Measurements from ENCODE around the gene AAMP.
A peak's percentile ranks its signal among the peaks of the same experiment; 100 is the strongest.

Gene AAMP

DNA sequence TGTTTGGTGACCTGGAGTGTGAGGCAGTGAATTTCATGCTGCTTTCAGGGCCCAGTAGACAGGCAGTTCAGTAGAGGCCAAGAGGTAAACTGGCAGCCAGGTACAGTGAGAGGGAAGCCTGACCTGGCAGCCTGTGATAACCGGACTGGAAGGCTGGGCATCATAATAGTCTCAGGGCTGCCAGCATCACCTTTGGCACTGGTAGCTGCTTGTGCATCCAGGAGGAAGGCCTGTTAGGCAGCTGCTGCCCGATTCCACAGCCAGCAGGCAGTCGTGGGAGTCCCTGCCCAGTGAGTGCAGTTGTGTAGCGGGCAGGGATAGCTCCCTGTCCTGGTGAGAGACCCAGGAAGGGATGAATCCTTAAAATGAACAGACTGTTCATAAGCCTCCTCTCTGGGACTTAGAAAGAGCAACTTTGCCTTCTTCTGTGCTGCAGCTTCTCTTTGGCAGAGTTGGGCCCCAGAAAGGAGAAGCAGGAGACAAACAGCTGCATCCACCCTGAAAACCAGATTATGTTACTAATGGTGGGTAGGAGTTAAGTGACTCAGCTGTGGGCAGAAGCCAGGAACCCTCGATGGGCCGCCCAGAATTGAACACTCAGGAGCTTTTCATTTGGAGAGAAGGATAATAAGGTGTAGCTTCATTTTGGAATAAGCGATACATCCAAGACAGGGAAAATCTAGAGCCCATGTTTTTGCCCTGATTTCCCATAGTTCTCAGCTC lies 17.3 kb downstream of the AAMP start:
- CTCF ChIA-PET: interaction anchor here (0.7 to 3.1 kb wide), 12 partner anchors 9 to 973 kb away, joined by 3 to 17 read pairs (median 5); partner anchors contain the start of gene CTDSP1
- Histone ChIP-seq H3K9me3 (ENCODE audit: control extremely low read depth in 1 of 5, control insufficient read depth in 4 of 5, insufficient read depth in 2 of 5, low read depth in 1 of 5, low read length in 4 of 5) (no peaks in the 10 kb centered on the region), H3K27me3 (replicated peaks in 2 of 5; ENCODE audit: control insufficient read depth in 4 of 5, insufficient read depth in 5 of 5, low read length in 4 of 5) (no peaks in the 10 kb centered on the region), H3K27ac (ENCODE audit: insufficient read depth in 1 of 2, low read depth in 1 of 2, low read length in 2 of 2, poor library complexity in 1 of 2, severe bottlenecking in 2 of 2) (peak overlapping the region in 1 of 2 experiments; percentile 27), H3K4me3 (ENCODE audit: control insufficient read depth in 1 of 7, extremely low read depth in 1 of 7, insufficient read depth in 4 of 7, low read depth in 2 of 7, low read length in 6 of 7) (no peak overlapping the region), H3K36me3 (ENCODE audit: control insufficient read depth in 4 of 4, insufficient read depth in 4 of 4, low read length in 3 of 4) (peaks cover 44 to 86% (median 61%) of the 10 kb centered on the region in 4 experiments), H3K4me1 (ENCODE audit: control extremely low read depth in 1 of 4, control insufficient read depth in 4 of 4, insufficient read depth in 4 of 4, low read length in 3 of 4) (peaks cover 0 to 18% (median 15%) of the 10 kb centered on the region in 4 experiments)
- 71% methylated on average over 7 of the region's 7 CpGs for WGBS (ENCODE audit: insufficient coverage)
- peak; percentile 41 to 89 (median 85) for DNase-seq
- POLR2A ChIA-PET: interaction anchor here (1.0 kb wide), 1 partner anchor 13 kb away, joined by 5 read pairs; no protein-coding TSS in a partner anchor

DNA sequence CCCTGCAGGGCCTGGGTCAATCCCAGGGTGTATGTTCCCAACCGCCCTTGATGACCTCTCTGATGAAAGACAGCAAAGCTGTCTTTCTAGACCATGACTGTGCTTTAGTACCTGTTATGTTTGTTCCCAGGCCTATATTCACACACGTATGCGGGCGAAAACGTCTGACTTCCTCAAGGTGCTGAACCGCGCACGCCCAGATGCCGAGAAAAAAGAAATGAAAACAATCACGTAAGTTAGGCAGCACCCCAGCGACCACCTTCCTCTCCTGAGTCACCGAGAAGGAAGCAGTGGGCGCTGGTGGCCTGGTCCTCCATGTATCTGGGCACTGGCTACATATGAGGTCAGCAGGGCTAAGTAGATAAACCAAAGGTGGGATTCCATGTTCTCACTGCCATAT lies 20.2 kb downstream of the AAMP start:
- no peaks in the 10 kb centered on the region for H3K9me3 ChIP-seq (ENCODE audit: control extremely low read depth in 1 of 5, control insufficient read depth in 4 of 5, insufficient read depth in 2 of 5, low read depth in 1 of 5, low read length in 4 of 5)
- DNase-seq: no peak
- H3K4me3 ChIP-seq (ENCODE audit: control insufficient read depth in 1 of 7, extremely low read depth in 1 of 7, insufficient read depth in 4 of 7, low read depth in 2 of 7, low read length in 6 of 7): no peak overlapping the region
- H3K4me1 ChIP-seq (ENCODE audit: control extremely low read depth in 1 of 4, control insufficient read depth in 4 of 4, insufficient read depth in 4 of 4, low read length in 3 of 4): peaks cover 0 to 13% (median 9%) of the 10 kb centered on the region in 4 experiments
- H3K27me3 ChIP-seq (replicated peaks in 2 of 5; ENCODE audit: control insufficient read depth in 4 of 5, insufficient read depth in 5 of 5, low read length in 4 of 5): no peaks in the 10 kb centered on the region
- peaks cover 49 to 94% (median 68%) of the 10 kb centered on the region in 4 experiments for H3K36me3 ChIP-seq (ENCODE audit: control insufficient read depth in 4 of 4, insufficient read depth in 4 of 4, low read length in 3 of 4)
- 95% methylated on average over 13 of the region's 13 CpGs for WGBS (ENCODE audit: insufficient coverage)
- no peak overlapping the region for H3K27ac ChIP-seq (ENCODE audit: insufficient read depth in 1 of 2, low read depth in 1 of 2, low read length in 2 of 2, poor library complexity in 1 of 2, severe bottlenecking in 2 of 2)
- CTCF ChIA-PET: no interaction called here
- POLR2A ChIA-PET: no interaction called here

GRCh38 chr2:218245214-218245613 lies 24.7 kb downstream of the AAMP start:
- ChIA-PET POLR2A (interaction anchor here (1.5 kb wide), 1 partner anchor 12 kb away, joined by 3 read pairs; no protein-coding TSS in a partner anchor), CTCF (interaction anchor here (0.7 to 3.6 kb wide), 5 partner anchors 10 to 60 kb away, joined by 3 to 18 read pairs (median 4); no protein-coding TSS in a partner anchor)
- H3K9me3 ChIP-seq (ENCODE audit: control extremely low read depth in 1 of 5, control insufficient read depth in 4 of 5, insufficient read depth in 2 of 5, low read depth in 1 of 5, low read length in 4 of 5): no peaks in the 10 kb centered on the region
- DNase-seq: no peak
- no peaks in the 10 kb centered on the region for H3K4me1 ChIP-seq (ENCODE audit: control extremely low read depth in 1 of 4, control insufficient read depth in 4 of 4, insufficient read depth in 4 of 4, low read length in 3 of 4)
- no peak overlapping the region for H3K27ac ChIP-seq (ENCODE audit: insufficient read depth in 1 of 2, low read depth in 1 of 2, low read length in 2 of 2, poor library complexity in 1 of 2, severe bottlenecking in 2 of 2)
- 98% methylated on average over 4 of the region's 5 CpGs for WGBS (ENCODE audit: insufficient coverage)
- no peak overlapping the region for H3K4me3 ChIP-seq (ENCODE audit: control insufficient read depth in 1 of 7, extremely low read depth in 1 of 7, insufficient read depth in 4 of 7, low read depth in 2 of 7, low read length in 6 of 7)
- H3K36me3 ChIP-seq (ENCODE audit: control insufficient read depth in 4 of 4, insufficient read depth in 4 of 4, low read length in 3 of 4): peaks cover 34 to 93% (median 74%) of the 10 kb centered on the region in 4 experiments
- no peaks in the 10 kb centered on the region for H3K27me3 ChIP-seq (replicated peaks in 2 of 5; ENCODE audit: control insufficient read depth in 4 of 5, insufficient read depth in 5 of 5, low read length in 4 of 5)

DNA sequence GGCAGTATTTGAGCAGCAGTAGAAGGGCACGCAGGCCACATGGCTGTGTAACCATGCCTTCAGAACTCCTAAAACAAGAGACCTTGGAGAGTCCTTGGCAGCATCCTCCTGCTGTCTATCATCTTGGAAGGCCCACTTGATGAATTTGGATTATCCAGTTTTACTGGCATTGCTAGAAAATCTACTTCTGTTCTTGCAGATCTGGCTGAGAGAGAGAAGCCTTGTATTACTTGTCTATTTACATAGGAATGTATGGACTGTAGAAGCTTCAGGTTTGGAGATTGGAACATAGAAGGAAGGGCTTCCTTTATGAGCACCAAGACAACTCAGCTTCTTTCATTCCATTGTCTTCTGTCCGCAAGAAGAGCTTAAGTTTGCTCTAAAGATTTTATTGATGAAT lies 25.3 kb downstream of the AAMP start:
- Histone ChIP-seq H3K4me3 (ENCODE audit: control insufficient read depth in 1 of 7, extremely low read depth in 1 of 7, insufficient read depth in 4 of 7, low read depth in 2 of 7, low read length in 6 of 7) (no peak overlapping the region), H3K27me3 (replicated peaks in 2 of 5; ENCODE audit: control insufficient read depth in 4 of 5, insufficient read depth in 5 of 5, low read length in 4 of 5) (no peaks in the 10 kb centered on the region), H3K27ac (ENCODE audit: insufficient read depth in 1 of 2, low read depth in 1 of 2, low read length in 2 of 2, poor library complexity in 1 of 2, severe bottlenecking in 2 of 2) (no peak overlapping the region), H3K4me1 (ENCODE audit: control extremely low read depth in 1 of 4, control insufficient read depth in 4 of 4, insufficient read depth in 4 of 4, low read length in 3 of 4) (no peaks in the 10 kb centered on the region), H3K9me3 (ENCODE audit: control extremely low read depth in 1 of 5, control insufficient read depth in 4 of 5, insufficient read depth in 2 of 5, low read depth in 1 of 5, low read length in 4 of 5) (no peaks in the 10 kb centered on the region), H3K36me3 (ENCODE audit: control insufficient read depth in 4 of 4, insufficient read depth in 4 of 4, low read length in 3 of 4) (peaks cover 33 to 92% (median 71%) of the 10 kb centered on the region in 4 experiments)
- CTCF ChIA-PET: interaction anchor here (1.2 to 3.6 kb wide), 5 partner anchors 8 to 59 kb away, joined by 3 to 18 read pairs (median 5); no protein-coding TSS in a partner anchor
- WGBS (ENCODE audit: insufficient coverage): 100% methylated on average over 1 of the region's 2 CpGs
- no peak for DNase-seq
- POLR2A ChIA-PET: interaction anchor here (1.5 kb wide), 1 partner anchor 12 kb away, joined by 3 read pairs; no protein-coding TSS in a partner anchor

- ChIA-PET POLR2A (interaction anchor here (1.5 kb wide), 1 partner anchor 13 kb away, joined by 3 read pairs; no protein-coding TSS in a partner anchor), CTCF (interaction anchor here (1.0 to 3.6 kb wide), 7 partner anchors 9 to 59 kb away, joined by 3 to 18 read pairs (median 5); no protein-coding TSS in a partner anchor)
- Histone ChIP-seq H3K9me3 (ENCODE audit: control extremely low read depth in 1 of 5, control insufficient read depth in 4 of 5, insufficient read depth in 2 of 5, low read depth in 1 of 5, low read length in 4 of 5) (no peaks in the 10 kb centered on the region), H3K4me3 (ENCODE audit: control insufficient read depth in 1 of 7, extremely low read depth in 1 of 7, insufficient read depth in 4 of 7, low read depth in 2 of 7, low read length in 6 of 7) (no peak overlapping the region), H3K27ac (ENCODE audit: insufficient read depth in 1 of 2, low read depth in 1 of 2, low read length in 2 of 2, poor library complexity in 1 of 2, severe bottlenecking in 2 of 2) (no peak overlapping the region), H3K4me1 (ENCODE audit: control extremely low read depth in 1 of 4, control insufficient read depth in 4 of 4, insufficient read depth in 4 of 4, low read length in 3 of 4) (no peaks in the 10 kb centered on the region), H3K36me3 (ENCODE audit: control insufficient read depth in 4 of 4, insufficient read depth in 4 of 4, low read length in 3 of 4) (peaks cover 31 to 91% (median 70%) of the 10 kb centered on the region in 4 experiments), H3K27me3 (replicated peaks in 2 of 5; ENCODE audit: control insufficient read depth in 4 of 5, insufficient read depth in 5 of 5, low read length in 4 of 5) (no peaks in the 10 kb centered on the region)
- 100% methylated on average over 1 of the region's 1 CpG for WGBS (ENCODE audit: insufficient coverage)
- DNase-seq: no peak
These were observed 25.7 kb downstream of the AAMP start for GRCh38 chr2:218244204-218244603.

- ChIA-PET POLR2A (no interaction called here), CTCF (interaction anchor here (1.7 kb wide), 1 partner anchor 51 kb away, joined by 6 read pairs; no protein-coding TSS in a partner anchor)
These were observed 31.1 kb downstream of the AAMP start for GRCh38 chr2:218238887-218239286.

GRCh38 chr2:218236829-218237228 lies 33.1 kb downstream of the AAMP start:
- Histone ChIP-seq H3K36me3 (ENCODE audit: control insufficient read depth in 4 of 4, insufficient read depth in 4 of 4, low read length in 3 of 4) (peaks cover 37 to 89% (median 65%) of the 10 kb centered on the region in 4 experiments), H3K4me1 (ENCODE audit: control extremely low read depth in 1 of 4, control insufficient read depth in 4 of 4, insufficient read depth in 4 of 4, low read length in 3 of 4) (no peaks in the 10 kb centered on the region), H3K4me3 (ENCODE audit: control insufficient read depth in 1 of 7, extremely low read depth in 1 of 7, insufficient read depth in 4 of 7, low read depth in 2 of 7, low read length in 6 of 7) (no peak overlapping the region), H3K9me3 (ENCODE audit: control extremely low read depth in 1 of 5, control insufficient read depth in 4 of 5, insufficient read depth in 2 of 5, low read depth in 1 of 5, low read length in 4 of 5) (no peaks in the 10 kb centered on the region), H3K27ac (ENCODE audit: insufficient read depth in 1 of 2, low read depth in 1 of 2, low read length in 2 of 2, poor library complexity in 1 of 2, severe bottlenecking in 2 of 2) (no peak overlapping the region), H3K27me3 (replicated peaks in 2 of 5; ENCODE audit: control insufficient read depth in 4 of 5, insufficient read depth in 5 of 5, low read length in 4 of 5) (no peaks in the 10 kb centered on the region)
- WGBS (ENCODE audit: insufficient coverage): 96% methylated on average over 3 of the region's 4 CpGs
- CTCF ChIA-PET: interaction anchor here (1.1 kb wide), 1 partner anchor 34 kb away, joined by 3 read pairs; the partner anchor contains the start of genes AAMP and PNKD
- POLR2A ChIA-PET: no interaction called here
- DNase-seq: no peak

More at GRCh38 chr2:218238887-218239286, 31.1 kb downstream of the AAMP start:
- Histone ChIP-seq H3K4me3 (ENCODE audit: control insufficient read depth in 1 of 7, extremely low read depth in 1 of 7, insufficient read depth in 4 of 7, low read depth in 2 of 7, low read length in 6 of 7) (no peak overlapping the region), H3K36me3 (ENCODE audit: control insufficient read depth in 4 of 4, insufficient read depth in 4 of 4, low read length in 3 of 4) (peaks cover 35 to 91% (median 67%) of the 10 kb centered on the region in 4 experiments), H3K4me1 (ENCODE audit: control extremely low read depth in 1 of 4, control insufficient read depth in 4 of 4, insufficient read depth in 4 of 4, low read length in 3 of 4) (no peaks in the 10 kb centered on the region), H3K9me3 (ENCODE audit: control extremely low read depth in 1 of 5, control insufficient read depth in 4 of 5, insufficient read depth in 2 of 5, low read depth in 1 of 5, low read length in 4 of 5) (no peaks in the 10 kb centered on the region), H3K27me3 (replicated peaks in 2 of 5; ENCODE audit: control insufficient read depth in 4 of 5, insufficient read depth in 5 of 5, low read length in 4 of 5) (no peaks in the 10 kb centered on the region), H3K27ac (ENCODE audit: insufficient read depth in 1 of 2, low read depth in 1 of 2, low read length in 2 of 2, poor library complexity in 1 of 2, severe bottlenecking in 2 of 2) (no peak overlapping the region)
- WGBS (ENCODE audit: insufficient coverage): no CpG with 5 or more reads among the region's 1 CpG
- DNase-seq: no peak
